Measurements from ENCODE around the gene RFTN2. TPM values are rescaled to one million over a fixed set of nuclear protein-coding genes. Genes with fewer than 3 reads are reported as not detected.
A peak's percentile ranks its signal among the peaks of the same experiment; 100 is the strongest.
"Not testable (repeated sequence)": the region's sequence is repeated elsewhere in the genome, so short reads cannot be mapped to it uniquely, and the experiment has no call there.

RFTN2 gene
- total RNA-seq, 2 donors from 2014 or later: not detected

GRCh38 chr2:197700960-197701359 is 25.6 kb upstream of the RFTN2 start:
- Mint-ChIP-seq H3K27me3 (peaks cover 20 to 25% of the 10 kb centered on the region in 2 donors), H3K4me3 (no peak overlapping the region), H3K27ac (no peak overlapping the region), H3K4me1 (ENCODE audit: low read depth in 2 of 2) (peaks cover 4 to 13% of the 10 kb centered on the region in 2 donors), H3K9me3 (no peaks in the 10 kb centered on the region), H3K36me3 (peaks cover 10% of the 10 kb centered on the region)
- ATAC-seq (no peak), DNase-seq (ENCODE audit: low spot score) (no peak)

- DNase-seq (ENCODE audit: low spot score); H3K36me3 Mint-ChIP-seq; H3K27ac Mint-ChIP-seq; ATAC-seq; H3K4me1 Mint-ChIP-seq (ENCODE audit: low read depth in 2 of 2); H3K9me3 Mint-ChIP-seq; H3K4me3 Mint-ChIP-seq: not testable (repeated sequence)
- H3K27me3 Mint-ChIP-seq: peaks cover 20 to 31% of the 10 kb centered on the region in 2 donors
These were observed 24.3 kb upstream of the RFTN2 start for GRCh38 chr2:197699724-197700123.

GRCh38 chr2:197696571-197696970 is 21.2 kb upstream of the RFTN2 start:
- not testable (repeated sequence) for H3K27ac Mint-ChIP-seq; H3K4me3 Mint-ChIP-seq; H3K4me1 Mint-ChIP-seq (ENCODE audit: low read depth in 2 of 2); DNase-seq (ENCODE audit: low spot score); ATAC-seq; H3K36me3 Mint-ChIP-seq; H3K9me3 Mint-ChIP-seq
- H3K27me3 Mint-ChIP-seq: peaks cover 17 to 31% of the 10 kb centered on the region in 2 donors

GRCh38 chr2:197695971-197696370 is 20.6 kb upstream of the RFTN2 start:
- peaks cover 15 to 28% of the 10 kb centered on the region in 2 donors for H3K27me3 Mint-ChIP-seq
- not testable (repeated sequence) for H3K9me3 Mint-ChIP-seq; ATAC-seq; H3K27ac Mint-ChIP-seq; H3K4me3 Mint-ChIP-seq; H3K4me1 Mint-ChIP-seq (ENCODE audit: low read depth in 2 of 2); DNase-seq (ENCODE audit: low spot score); H3K36me3 Mint-ChIP-seq

- not testable (repeated sequence) for ATAC-seq; H3K36me3 Mint-ChIP-seq; H3K4me3 Mint-ChIP-seq; H3K27ac Mint-ChIP-seq; H3K4me1 Mint-ChIP-seq (ENCODE audit: low read depth in 2 of 2); DNase-seq (ENCODE audit: low spot score); H3K9me3 Mint-ChIP-seq
- peaks cover 11 to 28% of the 10 kb centered on the region in 2 donors for H3K27me3 Mint-ChIP-seq
These were observed 19.8 kb upstream of the RFTN2 start for GRCh38 chr2:197695206-197695605.

GRCh38 chr2:197677483-197677882 is 2.1 kb upstream of the RFTN2 start:
- no peak for DNase-seq (ENCODE audit: low spot score)
- Mint-ChIP-seq H3K4me3 (no peak overlapping the region), H3K27ac (no peak overlapping the region), H3K27me3 (peaks cover 22 to 28% of the 10 kb centered on the region in 2 donors), H3K9me3 (no peaks in the 10 kb centered on the region), H3K4me1 (ENCODE audit: low read depth in 2 of 2) (no peaks in the 10 kb centered on the region), H3K36me3 (no peaks in the 10 kb centered on the region)
- ATAC-seq: no peak

GRCh38 chr2:197677056-197677455 is 1.7 kb upstream of the RFTN2 start:
- Mint-ChIP-seq H3K36me3 (no peaks in the 10 kb centered on the region), H3K9me3 (no peaks in the 10 kb centered on the region), H3K27ac (no peak overlapping the region), H3K4me1 (ENCODE audit: low read depth in 2 of 2) (no peaks in the 10 kb centered on the region), H3K27me3 (peaks cover 22 to 26% of the 10 kb centered on the region in 2 donors), H3K4me3 (no peak overlapping the region)
- ATAC-seq (no peak), DNase-seq (ENCODE audit: low spot score) (no peak)

GRCh38 chr2:197675711-197676188 is 363 bp upstream of the RFTN2 start:
- DNase-seq (ENCODE audit: low spot score) (no peak), ATAC-seq (no peak)
- Mint-ChIP-seq H3K27ac (no peak overlapping the region), H3K4me1 (ENCODE audit: low read depth in 2 of 2) (no peaks in the 10 kb centered on the region), H3K27me3 (peaks cover 25 to 34% of the 10 kb centered on the region in 2 donors), H3K36me3 (no peaks in the 10 kb centered on the region), H3K9me3 (no peaks in the 10 kb centered on the region), H3K4me3 (no peak overlapping the region)

- Mint-ChIP-seq H3K27ac (no peak overlapping the region), H3K9me3 (no peaks in the 10 kb centered on the region), H3K4me1 (ENCODE audit: low read depth in 2 of 2) (no peaks in the 10 kb centered on the region), H3K27me3 (peaks cover 27 to 45% of the 10 kb centered on the region in 2 donors), H3K36me3 (no peaks in the 10 kb centered on the region), H3K4me3 (no peak overlapping the region)
- no peak for DNase-seq (ENCODE audit: low spot score)
- no peak for ATAC-seq
These were observed 796 bp downstream of the RFTN2 start for GRCh38 chr2:197674591-197674990.

- DNase-seq (ENCODE audit: low spot score): no peak
- Mint-ChIP-seq H3K27ac (no peak overlapping the region), H3K27me3 (peaks cover 26 to 47% of the 10 kb centered on the region in 2 donors), H3K9me3 (no peaks in the 10 kb centered on the region), H3K36me3 (no peaks in the 10 kb centered on the region), H3K4me1 (ENCODE audit: low read depth in 2 of 2) (no peaks in the 10 kb centered on the region), H3K4me3 (no peak overlapping the region)
- no peak for ATAC-seq
These were observed 1.3 kb downstream of the RFTN2 start for GRCh38 chr2:197674060-197674459.

GRCh38 chr2:197673606-197674005 is 1.8 kb downstream of the RFTN2 start:
- H3K9me3 Mint-ChIP-seq: no peaks in the 10 kb centered on the region
- H3K4me1 Mint-ChIP-seq (ENCODE audit: low read depth in 2 of 2): no peaks in the 10 kb centered on the region
- H3K27me3 Mint-ChIP-seq: peaks cover 29 to 47% of the 10 kb centered on the region in 2 donors
- no peak for DNase-seq (ENCODE audit: low spot score)
- no peak overlapping the region for H3K27ac Mint-ChIP-seq
- no peak overlapping the region for H3K4me3 Mint-ChIP-seq
- ATAC-seq: no peak
- H3K36me3 Mint-ChIP-seq: no peaks in the 10 kb centered on the region

- H3K4me1 Mint-ChIP-seq (ENCODE audit: low read depth in 2 of 2): no peaks in the 10 kb centered on the region
- ATAC-seq: no peak
- H3K27me3 Mint-ChIP-seq: peaks cover 27 to 46% of the 10 kb centered on the region in 2 donors
- no peaks in the 10 kb centered on the region for H3K9me3 Mint-ChIP-seq
- H3K4me3 Mint-ChIP-seq: no peak overlapping the region
- no peak overlapping the region for H3K27ac Mint-ChIP-seq
- DNase-seq (ENCODE audit: low spot score): no peak
- no peaks in the 10 kb centered on the region for H3K36me3 Mint-ChIP-seq
These were observed 2.3 kb downstream of the RFTN2 start for GRCh38 chr2:197673106-197673505.

GRCh38 chr2:197672371-197672893 is 3.0 kb downstream of the RFTN2 start:
- H3K36me3 Mint-ChIP-seq: peaks cover 2% of the 10 kb centered on the region
- DNase-seq (ENCODE audit: low spot score) (no peak), ATAC-seq (no peak)
- H3K4me3 Mint-ChIP-seq: no peak overlapping the region
- peaks cover 2% of the 10 kb centered on the region for H3K9me3 Mint-ChIP-seq
- peaks cover 24 to 39% of the 10 kb centered on the region in 2 donors for H3K27me3 Mint-ChIP-seq
- no peak overlapping the region for H3K27ac Mint-ChIP-seq
- no peaks in the 10 kb centered on the region for H3K4me1 Mint-ChIP-seq (ENCODE audit: low read depth in 2 of 2)

GRCh38 chr2:197669077-197669476 is 6.3 kb downstream of the RFTN2 start:
- Mint-ChIP-seq H3K27ac (no peak overlapping the region), H3K4me1 (ENCODE audit: low read depth in 2 of 2) (no peaks in the 10 kb centered on the region), H3K4me3 (no peak overlapping the region), H3K9me3 (peaks cover 13% of the 10 kb centered on the region), H3K36me3 (peaks cover 21% of the 10 kb centered on the region), H3K27me3 (peaks cover 28 to 43% of the 10 kb centered on the region in 2 donors)
- DNase-seq (ENCODE audit: low spot score) (no peak), ATAC-seq (no peak)

GRCh38 chr2:197668296-197668695 is 7.1 kb downstream of the RFTN2 start:
- no peak for DNase-seq (ENCODE audit: low spot score)
- peak in 1 of 2 donors; percentile 17 for ATAC-seq
- no peak overlapping the region for H3K4me3 Mint-ChIP-seq
- no peaks in the 10 kb centered on the region for H3K4me1 Mint-ChIP-seq (ENCODE audit: low read depth in 2 of 2)
- peaks cover 28 to 49% of the 10 kb centered on the region in 2 donors for H3K27me3 Mint-ChIP-seq
- H3K36me3 Mint-ChIP-seq: peaks cover 21% of the 10 kb centered on the region
- no peak overlapping the region for H3K27ac Mint-ChIP-seq
- peaks cover 13% of the 10 kb centered on the region for H3K9me3 Mint-ChIP-seq
